T-helper 2 cell (primary cell): ENCODE measurements around the gene CYP27C1.

Experiments
- DNase-seq, 5 experiments: peaks; one replicate each; pipeline versions ENCODE4 v3.0.0 to v3.0.0-alpha.2; 2012 to 2022

The CYP27C1 gene

GRCh38 chr2:127150996-127151395, 69.1 kb downstream of the CYP27C1 start:
- DNase-seq, result no peak

- DNase-seq, result no peak
Measured at GRCh38 chr2:127149384-127149783, 70.7 kb downstream of the CYP27C1 start.

GRCh38 chr2:127146820-127147502, 73.1 kb downstream of the CYP27C1 start:
- DNase-seq, result no peak

GRCh38 chr2:127146071-127146725, 73.9 kb downstream of the CYP27C1 start:
- DNase-seq, result no peak

GRCh38 chr2:127145280-127145895, 74.7 kb downstream of the CYP27C1 start:
- DNase-seq, result no peak

- no peak for DNase-seq
Measured at GRCh38 chr2:127143841-127144782, 76.0 kb downstream of the CYP27C1 start.

- no peak for DNase-seq
Measured at GRCh38 chr2:127142663-127143630, 77.2 kb downstream of the CYP27C1 start.

GRCh38 chr2:127140538-127140937, 79.6 kb downstream of the CYP27C1 start:
- DNase-seq, result no peak

GRCh38 chr2:127139766-127140165, 80.3 kb downstream of the CYP27C1 start:
- no peak for DNase-seq

- no peak for DNase-seq
Measured at GRCh38 chr2:127138281-127138680, 81.8 kb downstream of the CYP27C1 start.

- DNase-seq, result no peak
Measured at GRCh38 chr2:127137741-127138140, 82.4 kb downstream of the CYP27C1 start.

- no peak for DNase-seq
Measured at GRCh38 chr2:127137225-127137624, 82.9 kb downstream of the CYP27C1 start.

GRCh38 chr2:127134833-127135830, 85.0 kb downstream of the CYP27C1 start:
- no peak for DNase-seq

- DNase-seq, result no peak
Measured at GRCh38 chr2:127134235-127134634, 85.9 kb downstream of the CYP27C1 start.
